ENCODE measurements around the gene C5orf63. TPM values are rescaled to one million over a fixed set of nuclear protein-coding genes. Genes with fewer than 3 reads are reported as not detected.
"Not testable (repeated sequence)": the region's sequence is repeated elsewhere in the genome, so short reads cannot be mapped to it uniquely, and the experiment has no call there.

Gene C5orf63
- total and polyA plus RNA-seq, 2 donors (not counting 1 experiment from before 2014, with no cell fraction given): 10.3 to 20.0 TPM

GRCh38 chr5:127024821-127025220 lies 48.5 kb downstream of the C5orf63 start:
- Histone ChIP-seq H3K27ac (ENCODE audit: low read length in 2 of 2) (no peak overlapping the region), H3K4me1 (ENCODE audit: control insufficient read depth in 2 of 2, insufficient read depth in 2 of 2, low read length in 2 of 2) (peaks cover 20 to 38% of the 10 kb centered on the region in 2 donors), H3K9me3 (ENCODE audit: control extremely low read depth in 1 of 3, control insufficient read depth in 2 of 3, insufficient read depth in 1 of 3, low read length in 2 of 3) (no peaks in the 10 kb centered on the region), H3K4me3 (ENCODE audit: control extremely low read depth in 1 of 5, extremely low read depth in 1 of 5, insufficient read depth in 1 of 5, low read depth in 2 of 5, low read length in 4 of 5) (no peak overlapping the region), H3K9ac (ENCODE audit: low read length) (no peak overlapping the region), H3K27me3 (replicated peaks in 1 of 4; ENCODE audit: control extremely low read depth in 1 of 4, control insufficient read depth in 3 of 4, insufficient read depth in 4 of 4, low read length in 3 of 4) (no peaks in the 10 kb centered on the region), H3K4me2 (replicated peaks; ENCODE audit: low read depth, low read length, poor library complexity, severe bottlenecking) (no peak overlapping the region), H3K79me2 (ENCODE audit: control insufficient read depth, insufficient read depth, low read length) (peaks cover 84% of the 10 kb centered on the region), H3K36me3 (replicated peaks in 1 of 2; ENCODE audit: control extremely low read depth in 1 of 2, control insufficient read depth in 1 of 2, extremely low read depth in 1 of 2, insufficient read depth in 2 of 2, low read length in 1 of 2) (no peaks in the 10 kb centered on the region), H4K20me1 (ENCODE audit: control insufficient read depth, insufficient read depth, low read length, poor library complexity, severe bottlenecking) (peaks cover 19% of the 10 kb centered on the region), H2AFZ (ENCODE audit: insufficient read depth, low read depth, low read length, poor library complexity, severe bottlenecking) (no peak overlapping the region)
- no CpG with 5 or more reads among the region's 4 CpGs for WGBS (ENCODE audit: insufficient coverage)
- CTCF ChIA-PET: interaction anchor here (1.4 to 2.4 kb wide), 2 partner anchors 10 to 12 kb away, joined by 4 to 9 read pairs; no protein-coding TSS in a partner anchor
- intact Hi-C loops (cut with micrococcal nuclease): loop anchor here (5.0 kb wide), 1 partner anchor 108 kb away; no protein-coding TSS in a partner anchor
- ATAC-seq (ENCODE audit: low read depth) (no peak), DNase-seq (no peak)
- no peak overlapping the region for H3K4me3 Mint-ChIP-seq
- TF ChIP-seq EZH2 (IDR thresholded peaks at IDR 0.05; ENCODE audit: borderline replicate concordance, insufficient read depth, low read depth, low read length, poor library complexity, severe bottlenecking) (no peak), CTCF (IDR thresholded peaks at IDR 0.05) (no peak)
- POLR2A ChIA-PET: interaction anchor here (1.4 kb wide), 1 partner anchor 13 kb away, joined by 4 read pairs; no protein-coding TSS in a partner anchor
- no peak overlapping the region for H3K27ac Mint-ChIP-seq
- peaks cover 66% of the 10 kb centered on the region for H3K4me1 Mint-ChIP-seq
- H3K9me3 Mint-ChIP-seq (ENCODE audit: insufficient read depth): no peaks in the 10 kb centered on the region
- H3K27me3 Mint-ChIP-seq: no peaks in the 10 kb centered on the region

GRCh38 chr5:127023552-127024191 lies 49.6 kb downstream of the C5orf63 start:
- H3K9ac ChIP-seq (ENCODE audit: low read length); H3K36me3 ChIP-seq (replicated peaks in 1 of 2; ENCODE audit: control extremely low read depth in 1 of 2, control insufficient read depth in 1 of 2, extremely low read depth in 1 of 2, insufficient read depth in 2 of 2, low read length in 1 of 2); intact Hi-C loops (cut with micrococcal nuclease); H3K27me3 Mint-ChIP-seq; H2AFZ ChIP-seq (ENCODE audit: insufficient read depth, low read depth, low read length, poor library complexity, severe bottlenecking); DNase-seq; H3K9me3 ChIP-seq (ENCODE audit: control extremely low read depth in 1 of 3, control insufficient read depth in 2 of 3, insufficient read depth in 1 of 3, low read length in 2 of 3); H3K9me3 Mint-ChIP-seq (ENCODE audit: insufficient read depth); H3K4me3 ChIP-seq (ENCODE audit: control extremely low read depth in 1 of 5, extremely low read depth in 1 of 5, insufficient read depth in 1 of 5, low read depth in 2 of 5, low read length in 4 of 5); H3K27ac ChIP-seq (ENCODE audit: low read length in 2 of 2); H3K4me2 ChIP-seq (replicated peaks; ENCODE audit: low read depth, low read length, poor library complexity, severe bottlenecking); ATAC-seq (ENCODE audit: low read depth); H3K27ac Mint-ChIP-seq; H3K4me3 Mint-ChIP-seq; H3K27me3 ChIP-seq (replicated peaks in 1 of 4; ENCODE audit: control extremely low read depth in 1 of 4, control insufficient read depth in 3 of 4, insufficient read depth in 4 of 4, low read length in 3 of 4): not testable (repeated sequence)
- Histone ChIP-seq H3K4me1 (ENCODE audit: control insufficient read depth in 2 of 2, insufficient read depth in 2 of 2, low read length in 2 of 2) (peaks cover 23 to 42% of the 10 kb centered on the region in 2 donors), H4K20me1 (ENCODE audit: control insufficient read depth, insufficient read depth, low read length, poor library complexity, severe bottlenecking) (peaks cover 13% of the 10 kb centered on the region), H3K79me2 (ENCODE audit: control insufficient read depth, insufficient read depth, low read length) (peaks cover 82% of the 10 kb centered on the region)
- H3K4me1 Mint-ChIP-seq: peaks cover 66% of the 10 kb centered on the region
- WGBS (ENCODE audit: insufficient coverage): 67% methylated on average over 1 of the region's 7 CpGs
- ChIA-PET POLR2A (interaction anchor here (1.4 kb wide), 1 partner anchor 12 kb away, joined by 4 read pairs; no protein-coding TSS in a partner anchor), CTCF (interaction anchor here (1.4 kb wide), 1 partner anchor 11 kb away, joined by 4 read pairs; no protein-coding TSS in a partner anchor)
